ENCODE results near the gene ARMC9. TPM values are rescaled to one million over a fixed set of nuclear protein-coding genes. Genes with fewer than 3 reads are reported as not detected.
"Not testable (repeated sequence)": the region's sequence is repeated elsewhere in the genome, so short reads cannot be mapped to it uniquely, and the experiment has no call there.

The ARMC9 gene
- total RNA-seq, 1 donor: 0.73 TPM

DNA sequence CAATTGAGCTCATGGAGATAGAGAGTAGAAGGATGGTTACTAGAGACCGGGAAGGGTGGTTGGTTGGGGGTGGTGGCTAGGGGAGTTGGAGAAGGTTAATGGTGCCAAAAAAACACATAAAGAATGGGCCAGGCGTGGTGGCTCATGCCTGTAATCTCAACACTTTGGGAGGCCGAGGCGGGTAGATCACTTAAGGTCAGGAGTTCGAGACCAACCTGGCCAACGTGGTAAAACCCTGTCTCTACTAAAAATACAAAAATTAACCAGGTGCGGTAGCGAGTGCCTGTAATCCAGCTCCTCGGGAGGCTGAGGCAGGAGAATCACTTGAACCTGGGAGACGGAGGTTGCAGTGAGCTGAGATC is 150.9 kb downstream of the ARMC9 start:
- not testable (repeated sequence) for H3K9me3 ChIP-seq (ENCODE audit: low read depth, low read length); H3K27me3 ChIP-seq (ENCODE audit: insufficient read depth, low read length); H3K4me3 ChIP-seq (ENCODE audit: low read length); H3K4me1 ChIP-seq (ENCODE audit: insufficient read depth, low read length)

DNA sequence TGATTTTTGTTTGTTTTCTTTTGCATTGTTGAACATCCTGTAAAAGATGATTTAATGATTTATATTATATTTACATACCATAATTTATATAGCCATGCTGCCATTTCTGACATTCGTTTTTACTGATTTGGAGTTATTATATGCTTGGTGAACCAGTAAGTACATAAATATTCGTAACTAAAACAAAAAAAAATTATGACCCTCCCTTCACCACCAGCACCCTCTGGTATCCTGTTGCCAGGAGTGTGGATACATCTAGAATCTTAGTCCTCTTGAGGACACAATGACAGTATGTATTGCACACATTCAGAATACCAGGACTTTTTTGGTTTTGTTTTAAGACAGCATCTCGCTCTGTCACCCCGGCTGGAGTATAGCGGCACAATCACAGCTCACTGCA is 153.2 kb downstream of the ARMC9 start:
- no peak overlapping the region for H3K4me3 ChIP-seq (ENCODE audit: low read length)
- no peaks in the 10 kb centered on the region for H3K27me3 ChIP-seq (ENCODE audit: insufficient read depth, low read length)
- no peaks in the 10 kb centered on the region for H3K4me1 ChIP-seq (ENCODE audit: insufficient read depth, low read length)
- no peaks in the 10 kb centered on the region for H3K9me3 ChIP-seq (ENCODE audit: low read depth, low read length)

DNA sequence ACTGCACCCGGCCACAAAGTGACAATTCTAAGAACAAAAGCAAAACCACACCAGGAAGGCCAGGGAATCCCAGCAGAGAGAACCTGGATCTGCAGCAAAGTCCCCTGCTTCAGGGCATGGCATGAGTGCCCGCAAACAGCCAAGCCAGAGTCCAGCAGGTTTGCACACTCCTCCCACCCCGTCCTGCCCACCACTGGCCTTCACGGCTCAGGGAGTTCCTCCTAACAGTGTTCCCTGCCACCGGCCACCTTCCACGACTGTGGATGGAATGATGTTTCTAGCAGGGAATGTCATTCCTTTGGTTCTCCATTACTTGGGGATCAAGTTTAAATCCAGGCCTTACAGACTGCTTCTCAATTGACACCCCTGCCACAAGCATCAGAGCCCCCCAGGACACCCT is 155.0 kb downstream of the ARMC9 start:
- H3K4me1 ChIP-seq (ENCODE audit: insufficient read depth, low read length): no peaks in the 10 kb centered on the region
- no peaks in the 10 kb centered on the region for H3K9me3 ChIP-seq (ENCODE audit: low read depth, low read length)
- H3K4me3 ChIP-seq (ENCODE audit: low read length): no peak overlapping the region
- no peaks in the 10 kb centered on the region for H3K27me3 ChIP-seq (ENCODE audit: insufficient read depth, low read length)

DNA sequence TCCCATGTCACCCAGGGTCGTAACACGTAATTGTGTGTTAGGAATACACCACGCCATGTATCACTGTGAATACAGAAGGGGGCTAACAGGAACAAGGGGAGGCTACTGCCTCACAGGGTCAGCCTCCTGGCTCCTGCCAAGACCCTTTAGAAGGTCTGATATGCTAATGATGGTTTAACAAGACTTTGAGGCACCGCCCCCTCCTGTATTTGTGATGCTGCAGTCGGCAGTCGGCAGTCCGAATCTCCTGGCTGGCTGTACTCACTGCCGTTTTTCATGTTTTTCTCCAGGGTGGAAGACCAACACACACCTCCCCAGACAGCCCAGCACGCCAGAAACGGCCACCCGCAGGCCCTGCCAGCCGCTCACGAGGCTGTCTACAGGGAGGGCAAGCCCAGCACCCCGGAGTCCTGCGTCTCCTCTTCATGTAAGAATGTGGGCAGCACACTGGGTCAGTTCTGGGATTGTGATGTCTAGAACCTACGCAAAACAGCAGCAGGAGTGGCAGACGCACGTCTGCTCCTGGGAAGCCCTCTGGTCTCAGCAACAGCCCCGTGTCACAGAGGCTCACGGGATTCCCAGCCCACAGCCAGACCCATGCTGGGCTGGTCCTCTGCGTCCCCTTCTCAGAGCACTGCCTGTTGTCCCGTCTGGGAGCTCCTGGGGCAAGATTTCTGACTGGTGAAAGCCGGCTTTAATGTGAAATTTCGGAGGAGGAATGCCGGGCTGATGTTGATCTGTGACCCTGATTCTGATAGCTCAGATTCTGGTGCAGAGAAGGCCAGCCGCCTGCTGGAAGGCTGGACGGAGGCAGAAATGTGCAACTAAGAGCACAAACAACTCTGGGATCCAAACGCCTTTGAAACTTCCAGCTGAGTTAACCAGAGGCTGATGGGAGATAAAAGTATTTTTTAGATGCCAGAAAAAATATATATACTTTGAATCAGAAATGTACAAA is 157.4 kb downstream of the ARMC9 start:
- Histone ChIP-seq H3K4me1 (ENCODE audit: insufficient read depth, low read length) (no peaks in the 10 kb centered on the region), H3K4me3 (ENCODE audit: low read length) (no peak overlapping the region), H3K27me3 (ENCODE audit: insufficient read depth, low read length) (no peaks in the 10 kb centered on the region)

DNA sequence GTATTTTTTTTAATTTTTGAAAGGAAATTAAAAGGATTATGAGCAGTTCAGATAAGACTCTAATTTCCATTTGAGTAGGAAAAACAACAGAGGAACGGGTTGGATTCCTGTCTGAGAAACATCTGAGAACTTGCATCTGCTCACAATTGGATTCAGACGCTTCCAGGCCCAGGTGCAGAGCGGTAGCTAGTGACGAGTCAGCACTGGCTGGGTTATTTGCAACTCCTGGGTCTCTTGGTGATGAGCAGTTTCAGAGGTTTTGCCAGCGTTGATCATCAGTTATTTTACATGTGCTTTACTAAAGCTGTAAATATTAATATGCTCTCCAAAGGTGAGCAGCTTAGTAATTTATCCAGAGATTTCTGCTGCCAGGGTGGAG is 158.0 kb downstream of the ARMC9 start:
- Histone ChIP-seq H3K27me3 (ENCODE audit: insufficient read depth, low read length) (no peaks in the 10 kb centered on the region), H3K9me3 (ENCODE audit: low read depth, low read length) (no peaks in the 10 kb centered on the region), H3K4me1 (ENCODE audit: insufficient read depth, low read length) (peaks cover 3% of the 10 kb centered on the region), H3K4me3 (ENCODE audit: low read length) (no peak overlapping the region)

More for the DNA sequence above, 157.4 kb downstream of the ARMC9 start:
- H3K9me3 ChIP-seq (ENCODE audit: low read depth, low read length): no peaks in the 10 kb centered on the region

DNA sequence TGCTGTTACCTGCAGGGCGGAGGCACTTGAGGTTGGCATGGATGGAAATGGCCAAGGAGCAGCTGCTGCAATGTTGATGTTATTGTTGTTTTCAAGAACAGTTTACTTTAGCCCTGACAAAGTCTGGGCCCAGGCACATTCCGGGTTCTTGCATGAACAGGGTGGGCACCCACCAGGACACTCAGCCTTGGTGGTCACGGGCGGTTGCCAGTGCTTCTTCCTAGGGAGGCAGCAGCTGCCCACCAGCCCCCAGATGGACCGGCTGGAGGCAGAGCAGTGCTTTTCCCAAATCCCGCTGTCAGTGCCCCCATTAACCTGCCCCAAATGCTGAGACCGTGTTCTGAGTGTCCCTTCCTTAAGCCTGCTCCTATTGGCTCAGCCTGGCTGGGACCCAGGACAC is 158.6 kb downstream of the ARMC9 start:
- Histone ChIP-seq H3K4me3 (ENCODE audit: low read length) (no peak overlapping the region), H3K9me3 (ENCODE audit: low read depth, low read length) (no peaks in the 10 kb centered on the region), H3K4me1 (ENCODE audit: insufficient read depth, low read length) (peaks cover 9% of the 10 kb centered on the region)

DNA sequence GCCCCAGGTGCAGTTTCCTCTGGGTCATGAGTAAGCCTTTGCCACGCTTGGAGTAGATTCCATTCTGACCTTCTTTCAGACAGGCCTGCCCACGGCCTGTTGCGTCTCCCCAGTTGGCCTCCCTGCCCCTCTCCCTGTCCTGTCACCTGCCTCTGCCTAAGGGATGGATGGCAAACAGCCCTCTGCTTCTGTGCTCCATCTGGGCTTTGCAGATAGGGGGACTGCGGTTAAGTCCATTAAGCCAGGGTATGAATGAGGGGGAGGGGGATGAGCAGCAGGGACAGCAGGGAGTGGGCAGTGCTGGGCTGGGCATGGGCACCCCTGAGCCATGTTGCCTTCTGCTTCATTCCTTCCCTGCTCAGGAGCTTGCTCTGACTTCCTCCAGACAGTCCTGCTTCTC is 159.5 kb downstream of the ARMC9 start:
- Histone ChIP-seq H3K4me1 (ENCODE audit: insufficient read depth, low read length) (peaks cover 18% of the 10 kb centered on the region), H3K27me3 (ENCODE audit: insufficient read depth, low read length) (no peaks in the 10 kb centered on the region), H3K4me3 (ENCODE audit: low read length) (no peak overlapping the region), H3K9me3 (ENCODE audit: low read depth, low read length) (no peaks in the 10 kb centered on the region)

More for the DNA sequence above, 158.6 kb downstream of the ARMC9 start:
- H3K27me3 ChIP-seq (ENCODE audit: insufficient read depth, low read length): no peaks in the 10 kb centered on the region

DNA sequence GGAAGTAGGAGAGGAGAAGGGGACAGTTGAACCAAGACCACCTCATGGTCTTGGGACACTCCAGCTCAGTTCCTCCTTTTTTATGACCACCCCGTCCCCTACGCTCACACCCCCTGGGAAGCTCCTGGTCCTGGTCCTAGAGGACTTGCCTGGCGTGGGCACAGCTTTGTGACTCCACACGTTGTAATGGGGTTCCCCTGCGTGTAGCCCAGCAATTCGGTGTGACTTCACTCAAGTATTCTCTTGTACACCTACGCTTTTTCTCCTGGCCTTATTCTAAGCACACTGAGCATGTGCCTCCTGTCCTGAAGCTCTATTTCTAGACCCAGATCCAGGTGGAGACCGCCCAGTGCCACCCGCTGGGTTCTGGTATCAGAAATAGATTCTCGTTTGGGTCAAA is 161.0 kb downstream of the ARMC9 start:
- H3K9me3 ChIP-seq (ENCODE audit: low read depth, low read length): no peaks in the 10 kb centered on the region
- no peak overlapping the region for H3K4me3 ChIP-seq (ENCODE audit: low read length)
- no peaks in the 10 kb centered on the region for H3K27me3 ChIP-seq (ENCODE audit: insufficient read depth, low read length)
- peaks cover 25% of the 10 kb centered on the region for H3K4me1 ChIP-seq (ENCODE audit: insufficient read depth, low read length)

DNA sequence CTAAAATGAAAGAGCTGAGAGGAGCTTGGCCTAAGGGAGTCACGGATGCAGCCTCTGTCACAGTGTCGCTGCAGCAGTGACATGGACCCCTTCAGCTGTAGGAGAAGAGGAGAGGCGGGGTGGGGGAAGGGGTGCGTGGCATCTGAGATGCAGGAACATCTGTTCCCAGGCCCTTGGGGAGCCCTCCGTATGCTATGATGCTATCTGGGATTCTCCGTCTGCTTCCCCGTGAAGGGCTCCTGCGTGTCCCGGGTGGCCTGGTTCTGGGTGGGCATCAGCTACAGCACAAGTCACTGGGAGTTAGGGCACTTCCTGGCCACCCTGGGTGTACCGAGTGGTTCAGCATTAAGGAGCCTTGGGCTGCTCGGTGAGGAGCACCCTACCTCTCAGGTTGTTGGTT is 161.5 kb downstream of the ARMC9 start:
- no peaks in the 10 kb centered on the region for H3K9me3 ChIP-seq (ENCODE audit: low read depth, low read length)
- peaks cover 28% of the 10 kb centered on the region for H3K4me1 ChIP-seq (ENCODE audit: insufficient read depth, low read length)
- no peaks in the 10 kb centered on the region for H3K27me3 ChIP-seq (ENCODE audit: insufficient read depth, low read length)
- H3K4me3 ChIP-seq (ENCODE audit: low read length): no peak overlapping the region

DNA sequence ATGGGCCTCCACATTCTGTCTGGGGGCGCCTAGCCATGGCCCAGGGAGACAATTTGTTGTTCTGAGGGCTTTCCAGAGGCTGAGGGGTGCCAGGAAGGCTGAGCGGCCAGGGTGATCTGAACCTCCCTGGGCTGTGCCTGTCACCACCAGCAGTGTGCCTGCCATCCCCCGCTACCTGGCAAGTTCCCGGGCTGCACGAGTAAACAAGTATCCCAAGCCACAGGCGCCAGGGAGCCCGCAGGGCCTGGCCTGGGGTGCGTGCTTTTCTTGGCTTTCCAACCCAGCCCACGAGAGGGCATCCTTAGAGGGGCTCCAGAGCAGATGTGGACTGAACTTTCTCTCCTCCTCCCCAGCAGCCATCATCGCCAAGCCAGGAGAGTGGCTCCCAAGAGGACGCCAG is 162.0 kb downstream of the ARMC9 start:
- no peaks in the 10 kb centered on the region for H3K27me3 ChIP-seq (ENCODE audit: insufficient read depth, low read length)
- peaks cover 33% of the 10 kb centered on the region for H3K4me1 ChIP-seq (ENCODE audit: insufficient read depth, low read length)
- no peaks in the 10 kb centered on the region for H3K9me3 ChIP-seq (ENCODE audit: low read depth, low read length)
- H3K4me3 ChIP-seq (ENCODE audit: low read length): no peak overlapping the region

DNA sequence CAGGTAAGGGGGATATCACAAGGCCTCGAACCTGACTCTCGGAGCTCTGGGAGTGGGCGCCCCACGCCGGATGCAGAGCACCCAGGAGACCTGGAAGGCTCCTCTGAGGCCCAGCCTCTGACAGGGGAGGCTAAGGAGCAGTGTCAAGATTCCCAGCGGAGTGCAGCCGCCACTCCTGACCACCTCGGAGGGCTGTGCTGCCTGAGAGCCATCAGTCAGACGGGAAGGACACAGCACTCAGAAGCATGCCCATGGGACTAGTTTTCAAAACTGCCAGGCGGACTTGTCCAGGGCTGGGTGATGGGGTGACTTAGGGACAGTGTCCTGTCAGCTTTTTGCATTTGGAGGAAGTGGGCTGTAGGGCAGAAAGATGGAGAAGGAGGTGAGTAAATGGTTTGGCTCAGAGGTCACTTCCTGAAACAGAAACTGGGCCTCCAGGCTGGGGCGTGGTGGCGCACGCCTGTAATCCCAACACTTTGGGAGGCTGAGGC is 162.5 kb downstream of the ARMC9 start:
- Histone ChIP-seq H3K27me3 (ENCODE audit: insufficient read depth, low read length) (no peaks in the 10 kb centered on the region), H3K4me1 (ENCODE audit: insufficient read depth, low read length) (peaks cover 33% of the 10 kb centered on the region), H3K4me3 (ENCODE audit: low read length) (no peak overlapping the region), H3K9me3 (ENCODE audit: low read depth, low read length) (no peaks in the 10 kb centered on the region)

DNA sequence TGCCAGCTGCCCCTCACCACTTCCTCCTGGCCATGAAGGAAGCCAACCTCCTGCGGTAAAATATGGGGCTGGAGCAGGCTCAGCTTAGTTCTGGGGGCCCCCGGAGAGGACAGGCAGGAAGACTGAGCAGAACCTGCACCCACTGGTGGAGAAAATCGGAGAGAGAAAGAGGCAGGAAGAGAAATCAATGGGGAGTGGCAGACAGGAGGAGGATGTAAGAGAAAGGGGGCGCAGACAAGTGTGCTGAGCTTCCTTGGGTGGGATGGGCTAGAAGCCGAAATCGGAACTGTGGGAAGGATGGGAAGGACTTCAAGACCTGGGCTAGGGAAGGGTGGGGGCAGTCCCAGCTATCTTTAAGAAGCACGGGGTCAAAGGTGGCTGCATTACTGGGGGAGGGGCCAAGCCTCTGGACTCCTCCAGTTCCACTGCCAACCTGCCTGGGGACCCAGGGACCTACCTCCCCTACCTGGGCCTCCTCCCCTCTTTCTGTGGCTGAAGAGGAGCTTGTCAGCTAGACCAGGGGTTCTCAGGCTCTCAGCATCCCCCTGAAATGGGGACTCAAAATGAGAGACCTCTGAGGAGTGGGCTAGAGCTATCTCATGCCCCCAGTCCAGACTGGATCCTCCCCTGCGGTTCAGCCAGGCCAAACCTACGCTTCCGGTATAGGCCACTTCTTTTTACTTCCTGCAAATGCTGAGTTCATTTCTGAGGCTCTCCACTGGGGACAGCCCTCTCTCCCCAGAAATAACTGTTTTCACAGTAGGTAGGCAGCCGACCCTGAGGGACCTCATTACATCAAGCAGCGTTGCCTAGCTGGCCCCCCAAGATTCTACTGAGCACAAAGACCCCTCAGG is 163.5 kb downstream of the ARMC9 start:
- Histone ChIP-seq H3K4me3 (ENCODE audit: low read length) (no peak overlapping the region), H3K9me3 (ENCODE audit: low read depth, low read length) (no peaks in the 10 kb centered on the region), H3K4me1 (ENCODE audit: insufficient read depth, low read length) (peaks cover 33% of the 10 kb centered on the region), H3K27me3 (ENCODE audit: insufficient read depth, low read length) (no peaks in the 10 kb centered on the region)

DNA sequence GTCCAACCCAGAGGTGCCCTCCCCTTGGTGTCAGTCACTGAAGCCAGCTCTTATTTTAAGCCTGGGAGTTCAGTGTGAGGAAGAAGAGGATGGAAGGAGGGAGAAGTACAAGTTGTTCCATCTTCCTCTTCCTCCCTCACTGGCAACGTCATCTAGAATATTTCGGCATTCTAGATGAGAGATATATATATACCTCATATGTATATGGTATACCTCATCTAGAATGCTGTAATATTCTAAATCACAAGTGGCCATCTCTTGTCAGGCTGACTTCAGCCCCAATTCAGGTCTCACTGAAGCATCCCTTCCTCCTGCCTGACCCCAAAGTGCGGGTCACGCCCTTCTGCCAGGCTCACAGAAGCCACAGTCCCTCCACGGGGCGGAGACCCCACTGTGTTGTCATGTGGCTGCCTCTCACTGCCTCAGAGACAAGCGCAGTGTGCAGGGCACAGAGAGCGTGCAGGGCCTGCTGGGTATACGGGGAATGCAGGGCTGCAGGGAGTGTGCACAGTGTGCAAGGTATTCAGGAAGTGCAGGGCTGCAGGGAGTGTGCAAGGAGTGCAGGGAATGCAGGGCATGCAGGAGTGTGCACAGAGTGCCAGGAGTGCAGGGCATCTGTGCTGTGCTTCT is 164.2 kb downstream of the ARMC9 start:
- no peak overlapping the region for H3K4me3 ChIP-seq (ENCODE audit: low read length)
- H3K9me3 ChIP-seq (ENCODE audit: low read depth, low read length): no peaks in the 10 kb centered on the region
- H3K4me1 ChIP-seq (ENCODE audit: insufficient read depth, low read length): peaks cover 33% of the 10 kb centered on the region
- H3K27me3 ChIP-seq (ENCODE audit: insufficient read depth, low read length): no peaks in the 10 kb centered on the region

DNA sequence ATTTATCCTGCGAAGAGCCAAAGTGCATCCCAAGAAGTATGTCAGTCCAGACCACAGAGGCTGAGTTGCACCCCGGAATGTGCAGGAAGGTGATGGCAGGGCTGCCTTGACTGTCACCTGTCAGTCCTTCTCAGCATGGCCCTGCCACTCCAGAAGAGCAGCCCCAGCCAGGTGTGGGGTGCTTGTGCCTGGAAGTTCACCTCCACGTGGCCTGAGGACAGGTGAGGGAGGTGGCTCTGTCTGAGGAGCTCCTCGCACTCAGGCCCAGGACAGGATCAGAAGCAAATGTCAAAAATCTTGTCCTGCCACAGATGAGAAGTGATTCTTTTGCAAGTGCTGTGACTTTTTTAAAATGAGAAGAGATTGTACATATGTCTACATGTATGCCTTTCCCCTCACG is 165.6 kb downstream of the ARMC9 start:
- Histone ChIP-seq H3K4me1 (ENCODE audit: insufficient read depth, low read length) (peaks cover 33% of the 10 kb centered on the region), H3K27me3 (ENCODE audit: insufficient read depth, low read length) (no peaks in the 10 kb centered on the region), H3K4me3 (ENCODE audit: low read length) (no peak overlapping the region), H3K9me3 (ENCODE audit: low read depth, low read length) (no peaks in the 10 kb centered on the region)

All from mononuclear cell (primary cell).